NCI-H146 (cell line): ENCODE measurements around the gene GFOD1.
A peak's percentile ranks its signal among the peaks of the same experiment; 100 is the strongest.

ENCODE experiments used
- DNase-seq: peaks from one replicate; lab custom pipeline; 2025; lab: John Stamatoyannopoulos, UW

Gene GFOD1

GRCh38 chr6:13377054-13377758 lies 110.2 kb downstream of the GFOD1 start:
- no peak for DNase-seq

- no peak for DNase-seq
Observed at GRCh38 chr6:13375360-13375878, 112.0 kb downstream of the GFOD1 start.

- no peak for DNase-seq
Observed at GRCh38 chr6:13373919-13374318, 113.5 kb downstream of the GFOD1 start.

GRCh38 chr6:13373488-13373886 lies 113.9 kb downstream of the GFOD1 start:
- DNase-seq, result no peak

GRCh38 chr6:13372688-13373487 lies 114.5 kb downstream of the GFOD1 start:
- no peak for DNase-seq

- no peak for DNase-seq
Observed at GRCh38 chr6:13372076-13372475, 115.3 kb downstream of the GFOD1 start.

GRCh38 chr6:13371421-13372072 lies 115.9 kb downstream of the GFOD1 start:
- DNase-seq, result no peak

GRCh38 chr6:13370623-13371022 lies 116.8 kb downstream of the GFOD1 start:
- DNase-seq, result no peak

GRCh38 chr6:13369591-13369990 lies 117.8 kb downstream of the GFOD1 start:
- DNase-seq, result no peak

- no peak for DNase-seq
Observed at GRCh38 chr6:13368731-13369115, 118.7 kb downstream of the GFOD1 start.

GRCh38 chr6:13368079-13368730 lies 119.2 kb downstream of the GFOD1 start:
- peak; percentile 37 for DNase-seq

- DNase-seq, result no peak
Observed at GRCh38 chr6:13367396-13367795, 120.0 kb downstream of the GFOD1 start.

GRCh38 chr6:13365320-13365719 lies 122.1 kb downstream of the GFOD1 start:
- no peak for DNase-seq

- DNase-seq, result no peak
Observed at GRCh38 chr6:13364842-13365241, 122.6 kb downstream of the GFOD1 start.

- no peak for DNase-seq
Observed at GRCh38 chr6:13362412-13362811, 125.0 kb downstream of the GFOD1 start.

- no peak for DNase-seq
Observed at GRCh38 chr6:13360671-13361540, 126.5 kb downstream of the GFOD1 start.

GRCh38 chr6:13359287-13359686 lies 128.1 kb downstream of the GFOD1 start:
- no peak for DNase-seq

- DNase-seq, result no peak
Observed at GRCh38 chr6:13358511-13358910, 128.9 kb downstream of the GFOD1 start.

- no peak for DNase-seq
Observed at GRCh38 chr6:13357551-13358075, 129.8 kb downstream of the GFOD1 start.

GRCh38 chr6:13355999-13356785 lies 131.2 kb downstream of the GFOD1 start:
- DNase-seq, result no peak
